Spleen (tissue), 7 donors: ENCODE results near the gene MARCHF9.

Source experiments
- POLR2A ChIP-seq, 3 donors: fragments of 450-650 bp; IDR thresholded peaks; one replicate each; pipeline ENCODE4 v1.5.1; 2017; ENCODE audit warnings: antibody characterized with exemption in 3 of 3, mild to moderate bottlenecking in 1 of 3
- POLR2AphosphoS5 ChIP-seq, 3 donors: sonication (generic); formaldehyde crosslinking; IDR thresholded peaks; one replicate each; pipeline ENCODE4 v1.5.1; 2017; ENCODE audit warnings: antibody characterized with exemption in 3 of 3
- TF ChIP-seq, protein P1 (sequence below), 11 experiments: fragments of 200-600 bp in 7 of 11; fragments of 450-650 bp in 4 of 11; sonication (generic) in 4 of 11; IDR thresholded peaks in 8 of 11; conservative IDR thresholded peaks in 3 of 11; 1 replicate in 7 of 11; 2 replicates in 4 of 11; pipeline versions ENCODE4 v1.4.0 to v1.8.0; 2016 to 2021; ENCODE audit warnings: antibody characterized with exemption in 11 of 11, inconsistent platforms in 4 of 11, mild to moderate bottlenecking in 1 of 11
- donor health status: DM: no; HTN: no; CAD: no; lungs with moderate emphysema.
- donor health status: DM: no; HTN: no; CAD: no.
- donor health status: DM: no; HTN: no; CAD: no.

- TF ChIP-seq, protein P1, sequence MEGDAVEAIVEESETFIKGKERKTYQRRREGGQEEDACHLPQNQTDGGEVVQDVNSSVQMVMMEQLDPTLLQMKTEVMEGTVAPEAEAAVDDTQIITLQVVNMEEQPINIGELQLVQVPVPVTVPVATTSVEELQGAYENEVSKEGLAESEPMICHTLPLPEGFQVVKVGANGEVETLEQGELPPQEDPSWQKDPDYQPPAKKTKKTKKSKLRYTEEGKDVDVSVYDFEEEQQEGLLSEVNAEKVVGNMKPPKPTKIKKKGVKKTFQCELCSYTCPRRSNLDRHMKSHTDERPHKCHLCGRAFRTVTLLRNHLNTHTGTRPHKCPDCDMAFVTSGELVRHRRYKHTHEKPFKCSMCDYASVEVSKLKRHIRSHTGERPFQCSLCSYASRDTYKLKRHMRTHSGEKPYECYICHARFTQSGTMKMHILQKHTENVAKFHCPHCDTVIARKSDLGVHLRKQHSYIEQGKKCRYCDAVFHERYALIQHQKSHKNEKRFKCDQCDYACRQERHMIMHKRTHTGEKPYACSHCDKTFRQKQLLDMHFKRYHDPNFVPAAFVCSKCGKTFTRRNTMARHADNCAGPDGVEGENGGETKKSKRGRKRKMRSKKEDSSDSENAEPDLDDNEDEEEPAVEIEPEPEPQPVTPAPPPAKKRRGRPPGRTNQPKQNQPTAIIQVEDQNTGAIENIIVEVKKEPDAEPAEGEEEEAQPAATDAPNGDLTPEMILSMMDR (IDR thresholded peaks at IDR 0.05 in 8 of 11, conservative IDR thresholded peaks at IDR 0.05 in 3 of 11) = no peak
- no peak for TF ChIP-seq POLR2A (IDR thresholded peaks at IDR 0.05)
- no peak for TF ChIP-seq POLR2AphosphoS5 (IDR thresholded peaks at IDR 0.05)
Observed at GRCh38 chr12:57783466-57783801, 28.5 kb downstream of the MARCHF9 start.
